HK-2 (cell line): Measurements from ENCODE around the gene TREML4.

Experiments used
- DNase-seq: peaks from one replicate; pipeline ENCODE4 v3.0.0-alpha.2; 2018; ENCODE audit not compliant: unreplicated experiment

TREML4 gene

DNA sequence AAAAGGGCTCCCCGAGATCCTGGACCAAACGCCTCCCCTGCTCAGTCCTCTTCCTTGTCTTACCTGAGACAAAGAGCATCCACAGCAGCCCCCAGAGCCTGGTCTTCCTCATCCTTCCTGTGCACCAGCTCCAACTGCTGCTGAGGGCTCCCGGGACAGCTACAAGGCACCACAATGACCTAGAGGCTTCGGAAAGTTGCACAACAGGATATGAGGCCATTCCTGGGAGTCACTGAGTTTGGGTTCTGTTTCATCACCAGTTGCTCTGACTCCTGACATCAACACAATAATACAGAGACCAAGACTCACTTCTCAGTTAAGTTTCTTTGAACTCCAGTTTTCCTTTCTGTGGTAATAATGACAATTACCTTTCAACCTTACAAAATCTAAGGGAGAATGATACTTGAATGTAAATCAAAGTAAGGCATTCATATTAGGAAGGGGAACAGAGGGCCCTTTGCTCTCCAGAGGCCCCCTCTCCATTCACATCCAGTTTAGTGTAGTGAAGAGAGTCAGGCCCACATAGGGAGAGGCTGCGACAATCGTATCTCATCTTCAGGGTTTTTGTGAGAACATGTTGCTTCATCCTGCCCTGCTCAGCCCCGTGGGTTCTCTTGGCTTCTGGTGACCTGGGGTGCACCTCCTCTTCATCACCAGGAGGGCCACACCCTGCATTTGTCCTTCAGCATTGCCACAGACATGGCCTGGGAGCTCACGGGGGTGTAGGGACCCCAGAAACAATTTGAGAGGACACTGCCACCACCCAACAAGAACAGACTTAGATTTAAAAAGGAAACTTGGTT lies 58.6 kb downstream of the TREML4 start, which contains the start of gene TREM1:
Gene TREM1, minus strand, starts transcription at position 139 of the 803 bp plus-strand sequence. Its CDS starts 27 bp downstream, at position 112.
- DNase-seq = no peak

DNA sequence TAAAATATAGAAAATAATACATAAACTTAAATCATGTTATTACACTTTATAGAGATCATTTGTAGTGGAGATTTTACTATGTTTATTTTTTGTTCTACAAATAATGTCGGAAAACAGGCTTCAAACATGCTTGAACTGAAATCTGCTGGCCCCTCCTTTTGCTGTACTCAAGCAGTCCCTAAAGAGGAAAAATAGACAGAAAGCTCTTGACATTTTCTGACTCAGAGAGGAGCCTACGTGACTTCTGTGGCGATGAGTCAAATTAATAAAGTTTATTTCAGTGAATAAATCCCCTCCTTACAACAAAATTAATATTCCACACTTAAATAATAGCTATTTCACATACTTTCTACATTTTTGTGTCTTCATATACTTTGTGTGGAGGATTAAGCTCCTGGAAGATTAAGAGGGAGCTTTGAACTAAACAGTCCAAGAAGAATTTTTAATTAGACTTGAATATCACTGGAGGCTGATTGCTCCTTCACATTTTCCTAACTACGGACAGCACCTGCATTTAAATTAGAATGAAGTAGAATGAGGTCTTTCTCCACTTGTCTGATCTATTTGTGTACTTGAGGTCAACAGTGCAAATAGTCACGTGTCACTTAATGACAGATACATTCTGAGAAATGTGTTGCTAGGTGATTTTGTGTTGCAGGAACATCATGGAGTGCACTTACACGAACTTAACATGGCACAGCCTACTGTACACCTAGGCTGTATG lies 60.0 kb downstream of the TREML4 start:
- no peak for DNase-seq
